B cell (primary cell): ENCODE measurements around the gene MYL11. TPM values are rescaled to one million over a fixed set of nuclear protein-coding genes. Genes with fewer than 3 reads are reported as not detected.

Experiments used
- ATAC-seq: fragments of 200-7000 bp; cut with Tn5 transposase; one replicate; pipeline ENCODE4 v1.10.0; 2021; ENCODE audit warnings: low read depth, mild to moderate bottlenecking, moderate number of reproducible peaks, moderate library complexity
- CTCF ChIA-PET: fragments of 350-600 bp; sonication (Branson Sonifier 250); formaldehyde crosslinking; loops from one replicate; lab custom pipeline; 2021; ENCODE audit warnings: antibody characterized with exemption, inconsistent platforms; lab: Charles Lee
- POLR2A ChIA-PET: fragments of 350-600 bp; sonication (Branson Sonifier 250); formaldehyde crosslinking; loops from one replicate; lab custom pipeline; 2021; ENCODE audit warnings: antibody characterized with exemption; lab: Charles Lee
- DNase-seq: peaks from one replicate; pipeline ENCODE4 v3.0.0; 2013
- H2AFZ ChIP-seq: 2 replicates; pipeline ENCODE4 v1.6.1; 2012; ENCODE audit warnings: mild to moderate bottlenecking, low read depth, low read length; ENCODE audit not compliant: insufficient read depth, poor library complexity, severe bottlenecking
- H3K27ac ChIP-seq, 2 donors: 1 replicate in 1 of 2; 2 replicates in 1 of 2; pipeline ENCODE4 v1.5.1; 2012 to 2013; ENCODE audit warnings: low read length in 2 of 2, mild to moderate bottlenecking in 2 of 2, moderate library complexity in 1 of 2
- H3K27me3 ChIP-seq, 4 experiments: fragments of 200-600 bp in 1 of 4; sonication (generic) in 1 of 4; replicated peaks in 1 of 4; 1 replicate in 2 of 4; 2 replicates in 2 of 4; pipeline versions ENCODE4 v1.6.1 to v1.7.0; 2013 to 2016; ENCODE audit warnings: low read length in 3 of 4, mild to moderate bottlenecking in 2 of 4, mixed read lengths in 1 of 4, moderate library complexity in 1 of 4; ENCODE audit not compliant: insufficient read depth in 4 of 4, control insufficient read depth in 3 of 4; ENCODE audit errors: control extremely low read depth in 1 of 4
- H3K36me3 ChIP-seq, 2 experiments: replicated peaks in 1 of 2; 1 replicate in 1 of 2; 2 replicates in 1 of 2; pipeline versions ENCODE4 v1.6.1 to v1.7.1; 2013; ENCODE audit warnings: low read length in 1 of 2; ENCODE audit not compliant: insufficient read depth in 2 of 2, control insufficient read depth in 1 of 2; ENCODE audit errors: control extremely low read depth in 1 of 2, extremely low read depth in 1 of 2
- H3K4me1 ChIP-seq, 2 donors: fragments of 200-600 bp in 1 of 2; sonication (generic) in 1 of 2; 1 replicate in 1 of 2; 2 replicates in 1 of 2; pipeline versions ENCODE4 v1.5.1 to v1.6.1; 2013 to 2017; ENCODE audit warnings: low read length in 2 of 2; ENCODE audit not compliant: control insufficient read depth in 2 of 2, insufficient read depth in 2 of 2
- H3K4me2 ChIP-seq: replicated peaks from 2 replicates; pipeline ENCODE3; 2012; ENCODE audit warnings: mild to moderate bottlenecking, low read depth, low read length; ENCODE audit not compliant: poor library complexity, severe bottlenecking
- H3K4me3 ChIP-seq, 5 experiments: fragments of 200-600 bp in 1 of 5; sonication (generic) in 1 of 5; 1 replicate in 3 of 5; 2 replicates in 2 of 5; pipeline versions ENCODE4 v1.5.1 to v1.7.0; 2011 to 2016; ENCODE audit warnings: low read length in 4 of 5, mild to moderate bottlenecking in 4 of 5, low read depth in 2 of 5, control low read depth in 1 of 5, moderate library complexity in 1 of 5; ENCODE audit not compliant: insufficient read depth in 1 of 5; ENCODE audit errors: control extremely low read depth in 1 of 5, extremely low read depth in 1 of 5
- H3K79me2 ChIP-seq: fragments of 200-600 bp; sonication (generic); one replicate; pipeline ENCODE4 v1.6.0; 2016; ENCODE audit warnings: low read length; ENCODE audit not compliant: control insufficient read depth, insufficient read depth
- H3K9ac ChIP-seq: fragments of 200-600 bp; sonication (generic); 2 replicates; pipeline ENCODE4 v1.6.1; 2017; ENCODE audit warnings: mild to moderate bottlenecking, low read length, moderate library complexity
- H3K9me3 ChIP-seq, 3 donors: one replicate each; pipeline versions ENCODE4 v1.6.1 to v1.7.1; 2013; ENCODE audit warnings: low read length in 2 of 3; ENCODE audit not compliant: control insufficient read depth in 2 of 3, insufficient read depth in 1 of 3; ENCODE audit errors: control extremely low read depth in 1 of 3
- H4K20me1 ChIP-seq: 2 replicates; pipeline ENCODE4 v1.6.0; 2012; ENCODE audit warnings: mild to moderate bottlenecking, low read length; ENCODE audit not compliant: insufficient read depth, control insufficient read depth, poor library complexity, severe bottlenecking
- H3K27ac Mint-ChIP-seq: one replicate; pipeline ENCODE4 v1.8.0; 2021; ENCODE audit warnings: mixed read lengths
- H3K27me3 Mint-ChIP-seq: one replicate; pipeline ENCODE4 v1.8.0; 2021; ENCODE audit warnings: mixed read lengths
- H3K4me1 Mint-ChIP-seq: one replicate; pipeline ENCODE4 v1.8.0; 2021; ENCODE audit warnings: mixed read lengths
- H3K4me3 Mint-ChIP-seq: one replicate; pipeline ENCODE4 v1.8.0; 2021; ENCODE audit warnings: mixed read lengths
- H3K9me3 Mint-ChIP-seq: one replicate; pipeline ENCODE4 v1.8.0; 2022; ENCODE audit warnings: mixed read lengths; ENCODE audit not compliant: insufficient read depth
- CTCF ChIP-seq: fragments of 200-600 bp; IDR thresholded peaks from one replicate; pipeline ENCODE4 v1.8.0; 2022; ENCODE audit warnings: antibody characterized with exemption, mild to moderate bottlenecking
- EZH2 ChIP-seq: IDR thresholded peaks from 2 replicates; pipeline ENCODE4 v1.6.1; 2012; ENCODE audit warnings: borderline replicate concordance, low read depth, mild to moderate bottlenecking, moderate library complexity, low read length; ENCODE audit not compliant: insufficient read depth, poor library complexity, severe bottlenecking
- WGBS: methylation state at CpG from one replicate; pipeline ENCODE4 v1.1.5; 2013; ENCODE audit warnings: missing lambda C conversion rate; ENCODE audit not compliant: insufficient coverage; 5-methylcytosine and 5-hydroxymethylcytosine counted together
- intact Hi-C: fragments of 100-400 bp; cut with micrococcal nuclease; formaldehyde crosslinking; loops from one replicate; pipeline ENCODE4 v1.10.0; 2022
- polyA plus RNA-seq: library from polyadenylated mRNA; depleted of rRNA; stranded (reverse); fragments of >200 nt; gene quantifications from 2 replicates; pipeline ENCODE4 v1.2.3, GENCODE V29; 2012
- total RNA-seq, 2 donors: library from RNA; stranded (reverse); fragments of 120-200 nt in 1 of 2; gene quantifications; 1 replicate in 1 of 2; 2 replicates in 1 of 2; pipeline versions ENCODE4 v1.2.3 to v1.2.4, GENCODE V29; 2013 to 2022

MYL11 gene
- total and polyA plus RNA-seq, 2 donors (not counting 1 experiment from before 2014, with no cell fraction given) = 3.6 TPM; not detected in 1

- 27% methylated on average over 11 of the region's 11 CpGs for WGBS
- H3K27me3 Mint-ChIP-seq = no peaks in the 10 kb centered on the region
- Histone ChIP-seq H3K4me3 (peak overlapping the region; percentile 1 to 75 (median 55)), H2AFZ (peak overlapping the region; percentile 68), H3K9ac (peak overlapping the region; percentile 61), H3K27ac (peak overlapping the region; percentile 60 to 71), H4K20me1 (peaks cover 33% of the 10 kb centered on the region), H3K79me2 (peaks cover 42% of the 10 kb centered on the region), H3K4me2 (peak overlapping the region; percentile 75), H3K27me3 (no peaks in the 10 kb centered on the region), H3K9me3 (no peaks in the 10 kb centered on the region), H3K36me3 (peaks cover 0 to 3% of the 10 kb centered on the region in 2 experiments), H3K4me1 (peaks cover 25 to 35% of the 10 kb centered on the region in 2 donors)
- no peaks in the 10 kb centered on the region for H3K9me3 Mint-ChIP-seq
- TF ChIP-seq CTCF (no peak), EZH2 (no peak)
- H3K27ac Mint-ChIP-seq = peak overlapping the region; percentile 90
- ChIA-PET POLR2A (interaction anchor here (0.6 to 2.2 kb wide), 16 partner anchors 12 to 306 kb away, joined by 3 to 13 read pairs (median 4); partner anchors contain the start of genes ALDOA, CD2BP2, CORO1A and DCTPP1), CTCF (interaction anchor here (0.9 to 4.0 kb wide), 8 partner anchors 11 to 279 kb away, joined by 3 to 37 read pairs (median 8); partner anchors contain the start of genes CD2BP2, SEPTIN1, ZNF48 and ZNF771)
- ATAC-seq (no peak), DNase-seq (no peak)
- H3K4me3 Mint-ChIP-seq = peak overlapping the region; percentile 86
- intact Hi-C loops = loop anchor here (1.0 to 10.0 kb wide), 10 partner anchors 36 to 1447 kb away; partner anchors contain the start of genes ALDOA, DCTPP1, FBRS and FBXL19
- peaks cover 47% of the 10 kb centered on the region for H3K4me1 Mint-ChIP-seq
These were observed 3.3 kb upstream of the MYL11 start for GRCh38 chr16:30371248-30371816.
